ENCODE results near the gene ATAD1. TPM values are rescaled to one million over a fixed set of nuclear protein-coding genes. Genes with fewer than 3 reads are reported as not detected.
"Not testable (repeated sequence)": the region's sequence is repeated elsewhere in the genome, so short reads cannot be mapped to it uniquely, and the experiment has no call there.

ATAD1 gene
- total and polyA plus RNA-seq, 9 donors, result 21.5 to 51.0 (median 39.1) TPM

- H3K9me3 ChIP-seq, result no peaks in the 10 kb centered on the region
- DNase-seq, result no peak
- no peaks in the 10 kb centered on the region for H3K36me3 ChIP-seq
- H3K27me3 ChIP-seq, result no peaks in the 10 kb centered on the region
- no peak overlapping the region for H3K4me3 ChIP-seq
- TF ChIP-seq POLR2A (IDR thresholded peaks at IDR 0.05), result no peak
- TF ChIP-seq EP300 (IDR thresholded peaks at IDR 0.05), result no peak
- no peak for TF ChIP-seq CTCF (IDR thresholded peaks at IDR 0.05)
- intact Hi-C loops (cut with DNase I), result no loop called here
- H3K4me1 ChIP-seq (ENCODE audit: insufficient read depth), result no peaks in the 10 kb centered on the region
- no peak overlapping the region for H3K27ac ChIP-seq
Measured at GRCh38 chr10:87837445-87837844, 19.4 kb upstream of the ATAD1 start.

- Histone ChIP-seq H3K27ac (no peak overlapping the region), H3K36me3 (no peaks in the 10 kb centered on the region), H3K27me3 (no peaks in the 10 kb centered on the region), H3K4me1 (ENCODE audit: insufficient read depth) (no peaks in the 10 kb centered on the region), H3K4me3 (no peak overlapping the region), H3K9me3 (no peaks in the 10 kb centered on the region)
- whole genome bisulfite sequencing, 3 donors, result 77 to 96% (median 94%) methylated on average over 4 of the region's 4 CpGs
- intact Hi-C loops (cut with DNase I), result no loop called here
- no peak for DNase-seq
- TF ChIP-seq EP300 (IDR thresholded peaks at IDR 0.05), result no peak
- TF ChIP-seq POLR2A (IDR thresholded peaks at IDR 0.05), result no peak
- TF ChIP-seq CTCF (IDR thresholded peaks at IDR 0.05), result no peak
Measured at GRCh38 chr10:87836098-87836497, 18.1 kb upstream of the ATAD1 start.

- intact Hi-C loops (cut with DNase I), result no loop called here
- TF ChIP-seq POLR2A (IDR thresholded peaks at IDR 0.05) (no peak), CTCF (IDR thresholded peaks at IDR 0.05) (no peak), EP300 (IDR thresholded peaks at IDR 0.05) (no peak)
Measured at GRCh38 chr10:87829986-87830729, 12.1 kb upstream of the ATAD1 start.

GRCh38 chr10:87829051-87829450 is 11.0 kb upstream of the ATAD1 start:
- H3K27me3 ChIP-seq; H3K36me3 ChIP-seq; H3K4me1 ChIP-seq (ENCODE audit: insufficient read depth); intact Hi-C loops (cut with DNase I); H3K27ac ChIP-seq; H3K9me3 ChIP-seq; H3K4me3 ChIP-seq; DNase-seq: not testable (repeated sequence)
- 94 to 98% (median 96%) methylated on average over 4 of the region's 4 CpGs for WGBS, 3 donors

More at GRCh38 chr10:87829986-87830729, 12.1 kb upstream of the ATAD1 start:
- Histone ChIP-seq H3K4me3 (no peak overlapping the region), H3K27me3 (no peaks in the 10 kb centered on the region), H3K36me3 (no peaks in the 10 kb centered on the region), H3K27ac (no peak overlapping the region), H3K4me1 (ENCODE audit: insufficient read depth) (no peaks in the 10 kb centered on the region), H3K9me3 (no peaks in the 10 kb centered on the region)
- no peak for DNase-seq

- intact Hi-C loops (cut with DNase I), result no loop called here
- Histone ChIP-seq H3K27me3 (no peaks in the 10 kb centered on the region), H3K36me3 (no peaks in the 10 kb centered on the region), H3K4me3 (no peak overlapping the region), H3K9me3 (no peaks in the 10 kb centered on the region), H3K27ac (no peak overlapping the region), H3K4me1 (ENCODE audit: insufficient read depth) (no peaks in the 10 kb centered on the region)
- TF ChIP-seq POLR2A (IDR thresholded peaks at IDR 0.05) (no peak), CTCF (IDR thresholded peaks at IDR 0.05) (no peak), EP300 (IDR thresholded peaks at IDR 0.05) (no peak)
- DNase-seq, result no peak
- WGBS, 3 donors, result 93 to 94% (median 94%) methylated on average over 2 of the region's 2 CpGs
Measured at GRCh38 chr10:87827681-87828080, 9.7 kb upstream of the ATAD1 start.
